GM21723 (cell line): ENCODE results near the gene PAX9.

Source experiments
- ATAC-seq: cut with Tn5 transposase; IDR thresholded peaks from one replicate; pipeline ENCODE4 v1.9.1; 2021; ENCODE audit warnings: mild to moderate bottlenecking, moderate library complexity; ENCODE audit not compliant: unreplicated experiment

Gene PAX9

DNA sequence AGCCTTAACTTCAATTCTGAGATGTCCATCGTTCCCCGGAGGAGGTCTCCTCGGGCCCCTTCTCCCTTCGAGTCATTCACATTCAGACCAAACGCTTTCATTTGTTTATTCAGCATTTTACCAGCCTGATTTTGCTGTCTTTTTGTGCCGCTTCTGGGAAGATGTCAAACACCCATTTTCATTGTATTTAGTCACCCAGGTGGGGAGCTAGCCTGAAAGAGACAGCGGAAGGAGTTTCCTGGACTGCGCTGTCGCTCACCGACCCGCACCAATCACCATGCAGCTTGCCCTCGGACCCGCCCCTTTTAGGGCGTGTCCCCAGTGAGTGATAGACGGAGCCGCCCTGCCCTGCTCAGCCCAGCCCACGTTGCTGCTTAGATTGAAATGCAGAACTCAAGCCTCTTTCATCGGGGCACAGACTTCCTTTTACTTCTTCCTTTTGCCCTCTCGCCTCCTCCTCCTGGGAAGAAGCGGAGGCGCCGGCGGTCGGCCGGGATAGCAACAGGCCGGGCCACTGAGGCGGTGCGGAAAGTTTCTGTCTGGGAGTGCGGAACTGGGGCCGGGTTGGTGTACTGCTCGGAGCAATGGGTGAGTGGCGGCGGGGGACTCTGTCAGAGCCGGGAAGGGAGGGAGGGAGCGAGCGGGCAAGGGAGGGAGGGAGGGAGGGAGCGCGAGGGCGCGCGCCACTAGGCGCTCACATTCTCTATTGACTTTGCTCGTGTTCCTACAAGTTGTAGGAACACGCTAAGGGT is at the start of gene PAX9:
Gene PAX9 (plus strand): TSS at position 355 of the 752 bp plus-strand sequence. CDS start 230 bp downstream, at position 585.
- ATAC-seq = no peak

DNA sequence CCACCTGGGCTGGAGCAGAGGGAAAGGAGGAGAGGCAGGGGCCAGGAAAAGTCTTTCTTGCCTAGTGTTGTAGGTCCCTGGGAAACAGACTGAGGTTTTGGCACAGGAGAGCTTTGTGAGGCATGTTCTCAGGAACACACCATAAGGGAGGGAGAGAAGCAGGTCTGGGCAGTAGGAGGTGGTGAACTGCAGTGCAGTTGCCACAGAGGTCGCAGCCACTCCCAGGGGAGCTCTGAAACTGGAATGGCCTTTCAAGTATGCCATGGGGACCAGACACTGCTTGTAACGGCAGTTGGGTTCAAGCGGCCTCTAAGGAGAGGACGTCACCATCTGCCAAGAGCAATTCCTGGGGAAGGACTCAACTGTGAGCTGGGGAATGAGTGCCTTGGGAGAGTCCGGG is 43.8 kb upstream of the PAX9 start:
- no peak for ATAC-seq

DNA sequence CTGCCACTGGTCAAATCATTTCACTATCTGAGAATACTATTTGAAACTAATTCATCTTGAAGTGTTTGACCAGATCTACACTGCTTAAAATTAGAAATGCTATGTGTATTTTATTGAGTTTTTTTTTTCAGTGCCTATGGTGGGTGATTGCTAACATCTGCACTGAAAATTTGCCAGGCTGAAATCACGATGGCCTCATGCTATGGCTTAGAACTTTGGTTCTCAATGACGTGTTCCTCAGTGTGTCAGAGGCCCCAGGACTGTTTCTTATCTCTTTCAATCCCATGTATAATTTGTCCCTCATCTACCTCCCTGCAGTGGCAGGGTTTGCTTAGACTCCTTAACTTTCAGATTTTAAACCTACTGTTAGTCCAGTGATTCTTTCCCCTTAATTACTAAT is 43.0 kb upstream of the PAX9 start:
- ATAC-seq = no peak

DNA sequence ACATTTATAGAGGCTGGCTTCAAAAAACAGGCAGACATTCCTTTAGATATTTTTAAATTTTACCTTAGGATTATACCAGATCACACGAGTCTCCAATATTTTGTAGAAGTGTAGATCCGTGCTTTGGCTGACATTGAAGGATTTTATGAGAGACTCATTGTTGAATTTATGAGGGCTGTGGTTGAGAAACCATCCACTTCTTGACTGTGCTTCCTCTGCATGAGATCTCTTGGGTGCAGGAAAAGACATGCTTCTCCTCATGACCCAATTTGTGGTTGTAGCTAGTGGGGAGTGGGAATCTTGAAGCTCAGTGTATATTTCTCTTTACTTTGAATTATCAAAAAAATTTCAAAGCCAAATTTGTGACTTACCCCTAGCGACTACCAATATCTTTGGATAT is 42.5 kb upstream of the PAX9 start:
- no peak for ATAC-seq

DNA sequence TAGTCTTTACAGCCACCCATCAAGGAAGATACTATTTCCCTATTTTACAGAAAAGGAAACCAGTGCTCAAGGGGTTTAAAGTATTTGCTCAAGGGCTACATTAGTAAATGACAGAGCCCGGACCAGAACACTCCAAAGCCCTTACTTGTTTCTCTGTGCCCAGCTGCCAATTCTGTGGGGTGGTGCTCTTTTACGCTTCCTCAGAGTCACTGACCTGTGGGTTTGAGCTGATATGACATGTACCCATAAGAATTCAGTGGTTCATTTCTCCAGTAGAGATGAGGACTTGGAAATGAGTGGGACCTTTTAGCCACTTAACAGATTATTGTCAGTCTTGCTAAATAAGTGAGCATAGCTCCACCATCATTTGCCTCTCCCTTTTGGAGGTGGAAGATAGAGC is 41.8 kb upstream of the PAX9 start:
- no peak for ATAC-seq

DNA sequence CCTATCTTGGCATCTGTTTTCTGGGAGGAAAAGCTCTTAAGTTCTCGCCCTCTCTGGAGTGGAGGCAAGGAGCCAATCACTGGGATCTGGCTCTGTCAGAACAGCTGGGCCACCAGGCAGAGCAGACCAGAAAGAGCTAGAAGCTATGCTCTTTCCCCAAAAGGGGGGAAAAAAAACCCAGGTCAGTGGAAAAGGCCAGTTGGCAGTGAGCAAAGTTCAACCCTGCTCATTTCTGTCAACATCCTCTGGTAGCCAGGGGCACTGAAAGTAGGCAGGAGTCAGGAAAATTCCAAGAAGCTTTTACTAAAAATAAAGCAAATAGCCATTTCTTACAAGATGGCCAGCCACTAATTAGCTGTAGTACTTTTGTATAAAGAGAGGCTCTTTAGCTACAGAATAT is 36.6 kb upstream of the PAX9 start:
- no peak for ATAC-seq

DNA sequence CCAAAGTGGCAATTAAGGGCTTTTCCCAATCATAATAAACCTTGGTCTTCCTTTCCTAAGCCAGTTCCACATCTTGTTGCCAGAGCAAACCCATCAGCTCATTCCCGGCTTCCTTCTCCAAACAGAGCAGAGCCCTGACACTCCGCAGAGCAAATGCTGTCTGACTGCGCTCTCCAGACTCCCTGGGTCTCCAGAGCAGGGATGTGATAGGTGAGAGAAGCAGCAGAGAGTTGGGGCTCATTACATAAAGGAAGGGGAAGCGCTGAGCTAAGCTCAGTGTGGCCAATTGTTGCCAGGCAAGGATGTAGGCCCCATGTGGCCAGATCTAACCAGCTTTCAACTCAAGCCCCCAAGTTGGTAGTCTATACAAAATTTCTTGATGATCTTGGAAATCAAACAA is 36.2 kb upstream of the PAX9 start:
- no peak for ATAC-seq

DNA sequence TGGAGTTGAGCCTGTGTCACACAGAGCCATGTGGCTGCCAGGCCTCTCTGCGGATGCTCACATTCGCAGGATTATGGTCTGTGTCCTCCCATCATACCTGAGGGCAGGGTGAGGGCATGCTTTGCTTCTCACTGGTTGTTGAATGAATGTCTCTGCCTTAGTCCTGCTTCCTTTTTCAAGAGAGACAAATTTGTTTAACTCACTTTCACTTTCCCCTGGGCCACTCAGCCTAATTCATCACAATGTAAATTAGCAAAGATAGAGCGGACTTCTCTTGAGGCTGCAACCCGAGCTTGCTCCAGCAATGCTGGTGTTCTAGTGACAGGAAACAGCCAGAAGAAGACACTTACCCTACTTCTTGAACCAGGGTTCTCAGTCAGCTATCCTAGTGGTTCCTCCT is 35.5 kb upstream of the PAX9 start:
- ATAC-seq = no peak

DNA sequence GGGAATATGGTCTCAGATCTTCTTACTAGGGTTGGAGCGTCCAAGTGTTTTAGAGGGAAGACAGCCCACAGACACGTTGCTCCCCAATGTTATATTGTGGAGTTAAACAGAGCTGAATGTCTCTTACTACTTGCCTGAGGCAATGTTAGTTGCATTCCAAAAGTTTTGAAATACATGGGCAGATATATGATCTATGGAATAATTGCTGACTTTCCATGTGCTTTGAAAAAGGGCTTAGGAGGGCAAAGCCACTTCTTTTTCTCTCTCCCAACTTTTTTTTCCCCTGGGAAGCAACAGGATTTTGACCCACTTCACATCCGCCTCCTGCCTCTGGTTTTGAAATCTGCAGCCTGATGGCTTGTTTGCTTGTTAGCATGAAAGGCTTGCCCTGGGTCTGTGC is 33.7 kb upstream of the PAX9 start:
- no peak for ATAC-seq

DNA sequence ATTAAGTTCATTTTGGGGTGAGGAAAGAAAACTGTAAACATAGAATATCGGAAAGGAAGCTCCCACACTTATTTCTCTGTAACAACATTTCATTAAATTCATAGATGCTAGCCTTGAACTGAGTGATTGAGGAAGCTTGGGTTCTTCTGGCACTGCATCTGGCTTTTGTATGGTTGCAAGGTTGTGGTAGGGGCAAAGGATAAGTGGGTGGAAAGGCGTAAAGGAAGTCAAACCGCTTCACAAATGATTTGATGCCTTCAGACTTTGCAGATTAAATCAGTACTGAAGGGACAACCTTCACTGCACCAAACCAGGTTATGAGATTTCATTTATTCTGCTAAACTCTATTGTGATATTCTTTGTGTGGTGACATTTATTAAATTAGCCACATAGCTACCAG is 28.1 kb upstream of the PAX9 start:
- ATAC-seq = no peak

DNA sequence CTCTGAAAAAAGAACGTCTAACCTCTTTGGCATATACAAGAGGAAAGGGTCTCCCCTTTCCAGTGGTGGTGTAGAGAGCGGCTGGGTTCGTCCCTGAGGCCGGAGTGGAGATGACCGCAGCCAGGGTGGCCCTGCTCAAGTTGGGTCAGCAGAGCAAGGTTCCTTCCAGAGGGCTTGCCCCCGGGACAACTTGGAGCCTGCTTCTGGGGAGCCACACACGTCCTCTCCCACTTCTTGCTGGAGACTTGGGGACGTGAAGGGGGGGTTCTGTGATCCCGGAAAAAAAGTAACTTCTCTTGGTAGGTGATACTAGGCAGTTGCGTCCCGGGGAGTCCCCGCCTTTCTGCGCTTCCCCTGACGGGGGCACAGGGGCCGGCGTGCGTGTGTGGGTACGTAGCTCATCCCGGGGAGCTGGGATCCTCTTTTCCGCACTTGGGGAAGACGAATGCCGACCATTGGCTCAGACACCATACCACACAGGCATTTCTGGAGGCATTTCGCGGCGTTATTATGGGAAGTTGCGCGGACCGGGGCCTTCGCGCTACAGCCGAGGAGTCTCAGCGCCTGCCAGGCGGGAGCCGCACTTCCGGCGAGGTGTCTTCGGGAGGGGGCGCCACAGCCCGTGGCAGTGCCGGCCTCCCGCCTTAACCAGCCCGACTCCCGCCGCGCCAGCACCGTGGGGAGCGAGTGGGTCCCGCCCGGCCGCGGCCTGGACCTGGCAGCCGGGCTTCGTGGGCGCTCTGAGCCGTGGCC is 14.8 kb upstream of the PAX9 start:
- no peak for ATAC-seq

DNA sequence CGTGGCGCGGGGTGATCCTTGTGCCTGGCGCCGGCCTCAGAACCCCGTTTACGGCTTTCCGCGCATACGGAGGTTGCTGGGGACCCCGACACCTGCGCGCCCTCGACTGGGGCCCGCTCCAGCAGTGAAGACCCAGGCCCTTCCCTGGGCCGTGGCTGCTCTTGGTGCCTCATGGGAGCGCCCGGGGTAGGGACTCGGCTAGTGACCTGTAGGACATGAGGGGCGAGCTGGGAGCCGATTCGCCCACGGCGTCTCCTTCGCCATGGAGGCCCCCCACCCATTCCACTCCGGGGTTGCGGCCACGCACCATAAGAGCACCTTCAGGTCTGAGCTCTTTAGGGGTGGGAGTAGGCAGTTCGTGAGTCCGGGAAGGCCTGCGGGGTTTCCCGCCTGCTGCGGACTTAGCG is 14.2 kb upstream of the PAX9 start:
- ATAC-seq = no peak

DNA sequence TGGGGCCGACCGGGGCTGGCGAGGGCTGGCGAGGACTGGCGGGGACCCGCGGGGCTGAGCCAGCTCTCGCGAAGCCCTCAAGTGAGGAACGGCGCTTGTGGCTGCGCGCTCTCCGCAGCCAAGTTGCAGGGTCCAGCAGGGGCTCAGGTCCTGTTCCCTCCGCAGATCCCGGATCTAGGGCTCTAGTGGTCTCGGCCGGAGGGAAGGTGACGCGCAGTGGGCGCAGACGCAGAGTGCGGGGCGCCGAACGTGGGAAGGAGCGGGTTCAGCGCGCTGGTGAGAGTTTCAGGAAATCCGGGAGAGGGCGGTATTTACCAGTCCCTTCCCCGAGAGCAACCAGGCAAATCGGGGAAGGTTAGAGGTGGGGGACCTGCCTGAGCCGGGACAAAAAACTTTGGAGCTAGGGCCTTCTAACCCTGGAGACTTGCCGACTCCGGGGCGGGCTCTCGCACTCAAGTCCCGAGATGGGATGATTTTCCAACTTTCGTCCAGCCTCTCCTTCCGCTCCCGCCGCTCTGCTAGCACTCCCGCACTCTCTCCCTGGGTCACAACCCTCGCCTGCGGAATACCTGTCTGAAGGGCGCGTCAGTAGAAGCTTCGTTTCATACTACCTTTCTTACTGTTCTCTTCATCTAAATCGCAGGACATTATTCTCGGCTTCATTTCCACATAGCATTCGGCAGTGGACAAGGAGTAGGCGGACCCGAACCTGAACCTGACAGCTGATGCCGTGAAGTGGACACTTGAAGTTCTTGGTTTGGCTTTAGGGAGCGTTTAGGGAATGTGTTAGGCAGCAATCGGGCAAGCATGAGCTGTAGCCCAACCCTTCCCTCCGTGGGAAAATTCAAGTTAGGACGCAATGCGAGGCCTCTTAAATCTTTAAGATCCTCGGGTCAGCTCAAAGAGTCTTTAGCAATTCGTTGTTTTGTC is 13.6 kb upstream of the PAX9 start:
- no peak for ATAC-seq

DNA sequence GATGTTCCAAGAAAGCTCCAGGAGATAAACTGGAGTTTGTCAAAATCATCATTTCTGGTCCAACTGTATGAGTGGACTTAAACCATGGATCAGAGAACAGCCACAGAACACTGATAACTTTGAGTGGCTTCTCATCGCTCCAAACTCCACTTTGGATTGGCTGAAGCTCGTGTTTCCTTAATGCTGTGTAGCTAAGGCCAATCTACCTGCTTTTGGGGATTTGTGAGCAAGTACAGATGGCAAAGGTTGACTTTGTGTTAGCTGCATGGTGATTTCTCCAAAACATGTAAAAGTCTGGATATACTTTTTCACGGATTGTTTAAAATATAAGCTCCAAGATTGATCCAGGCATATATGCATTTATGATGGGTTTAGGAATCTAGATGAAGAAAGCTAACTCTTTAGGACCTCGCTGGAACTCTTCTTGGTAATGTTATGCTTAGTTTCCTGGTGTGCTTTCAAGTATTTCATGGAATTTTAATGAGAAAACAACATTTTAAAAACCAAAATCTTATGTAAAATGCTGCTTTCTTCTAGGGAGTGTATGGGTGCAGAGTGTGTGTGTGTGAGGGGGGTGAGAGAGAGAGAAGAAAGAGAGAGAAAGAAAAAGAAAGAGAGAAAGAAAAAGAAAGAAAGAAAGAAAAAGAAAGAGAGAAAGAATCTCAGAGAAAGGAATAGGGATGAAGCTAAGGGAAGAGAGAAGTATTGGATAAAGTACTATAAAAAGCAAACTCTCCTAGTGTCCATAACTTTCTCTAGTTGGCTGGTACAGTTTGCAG is 11.6 kb upstream of the PAX9 start:
- no peak for ATAC-seq

DNA sequence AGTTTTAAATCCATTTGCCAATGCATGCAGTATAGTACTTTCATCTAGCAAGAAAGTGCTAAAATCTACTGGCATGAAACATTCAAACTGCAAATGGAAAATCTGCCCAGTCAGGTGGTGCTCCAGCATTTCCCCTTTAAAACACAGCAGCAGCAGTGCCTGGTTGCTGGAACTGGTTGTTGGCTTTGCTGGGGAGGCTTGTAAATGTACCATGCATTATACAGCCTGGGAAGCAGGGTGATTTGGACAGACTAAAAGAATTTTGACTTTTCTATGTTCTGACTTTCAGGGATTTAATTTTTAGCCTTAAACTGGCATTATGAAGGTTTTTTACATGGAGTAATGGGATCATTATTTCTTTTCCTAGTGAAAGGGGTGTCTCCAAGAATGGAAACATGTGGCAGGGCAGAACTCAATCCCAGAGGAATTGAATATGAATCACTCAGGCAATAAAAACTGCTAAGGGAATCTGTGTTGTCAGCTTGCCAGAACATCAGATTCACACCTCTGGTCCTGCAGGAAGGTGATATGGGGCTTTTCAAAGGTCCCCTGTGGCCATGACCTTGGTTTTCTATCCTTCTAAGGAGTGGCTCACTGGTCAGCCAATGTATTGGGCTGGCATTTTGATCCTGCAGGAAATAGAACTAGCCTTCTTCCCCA is 9.0 kb upstream of the PAX9 start:
- no peak for ATAC-seq

DNA sequence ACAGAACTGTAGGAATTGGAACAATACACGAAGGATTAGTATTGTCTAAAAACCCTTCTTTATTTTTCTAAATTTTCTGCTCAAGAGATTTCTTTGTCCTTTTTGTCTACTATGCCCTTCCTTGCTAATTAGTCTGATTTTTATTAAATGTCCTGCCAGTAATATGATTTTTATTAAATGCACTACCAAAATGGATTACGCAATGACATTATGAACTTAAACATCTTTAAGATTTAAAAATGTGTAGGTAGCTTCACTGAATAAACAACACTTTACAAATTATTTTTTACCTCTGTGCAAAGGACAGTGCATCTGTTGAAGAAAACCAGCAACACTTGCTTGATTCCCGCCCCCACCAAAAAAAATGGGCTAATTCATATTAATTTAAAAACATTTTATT is 8.2 kb upstream of the PAX9 start:
- no peak for ATAC-seq

DNA sequence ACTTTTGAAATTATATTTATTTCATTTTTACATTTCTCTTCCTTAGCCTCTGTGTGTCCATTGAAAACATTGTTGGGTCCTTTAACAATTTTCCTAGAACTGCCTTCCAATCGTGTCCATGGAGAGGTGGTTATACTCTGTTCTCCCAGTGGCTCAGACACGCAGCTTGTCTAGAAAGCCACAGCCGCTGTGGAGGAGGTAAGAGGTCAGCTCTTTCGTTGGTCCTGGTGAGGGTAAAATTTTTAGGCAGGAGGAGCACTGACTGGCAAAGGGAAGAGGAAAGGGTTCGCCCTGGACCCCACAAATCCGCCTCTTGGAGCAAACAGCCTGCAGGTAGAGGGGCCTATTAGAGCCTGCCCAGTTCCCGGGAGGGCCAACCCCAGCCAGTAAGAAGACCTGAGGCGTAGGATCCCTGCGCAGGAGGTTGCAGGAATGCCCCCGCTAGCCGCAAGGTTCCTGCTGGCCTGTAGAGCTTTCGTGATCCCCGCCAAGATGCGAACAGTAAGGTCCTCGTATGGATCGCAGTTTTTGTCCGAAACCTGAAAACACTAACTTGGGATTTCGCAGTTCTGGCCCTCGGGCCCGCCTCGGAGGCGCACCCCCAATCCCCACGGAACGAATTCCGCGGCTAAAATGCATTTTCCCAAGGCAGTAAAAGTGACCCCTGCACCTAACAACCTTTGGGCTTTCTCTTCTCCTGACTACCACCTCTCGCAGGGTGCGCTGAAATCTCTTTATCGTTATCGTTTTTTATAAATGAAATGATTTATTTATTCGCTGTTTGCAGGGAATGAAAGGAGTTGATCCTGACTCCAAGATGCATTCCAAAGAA is 7.5 kb upstream of the PAX9 start:
- ATAC-seq = no peak

DNA sequence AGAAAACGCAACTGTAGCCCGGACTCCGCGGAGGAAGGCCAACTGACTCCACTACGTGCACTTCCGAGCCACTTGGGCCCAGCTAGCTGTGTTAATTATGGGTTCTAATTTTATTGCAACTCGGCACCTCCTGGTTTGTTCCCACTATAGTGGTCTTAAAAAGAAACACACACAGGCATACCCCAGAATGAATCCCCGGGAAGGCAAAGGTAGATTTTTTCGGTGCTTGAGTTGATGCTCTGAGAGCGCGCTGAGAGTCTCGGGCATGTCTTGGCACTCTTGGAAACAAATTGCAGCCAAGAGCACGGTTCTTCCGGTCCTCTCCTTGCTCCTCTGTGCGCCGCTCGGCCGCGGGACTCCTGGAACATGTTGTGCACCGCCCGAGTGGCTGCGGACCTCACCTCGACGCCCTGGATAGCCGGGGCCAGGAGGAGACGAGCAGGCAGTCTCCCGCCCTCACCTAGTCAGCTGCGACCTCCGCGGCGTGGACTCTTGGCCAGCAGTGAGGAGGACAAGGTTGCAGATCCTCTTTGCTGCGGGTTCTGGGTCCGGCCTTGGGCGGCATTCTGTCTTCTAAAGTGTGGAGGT is 6.8 kb upstream of the PAX9 start:
- ATAC-seq = no peak

DNA sequence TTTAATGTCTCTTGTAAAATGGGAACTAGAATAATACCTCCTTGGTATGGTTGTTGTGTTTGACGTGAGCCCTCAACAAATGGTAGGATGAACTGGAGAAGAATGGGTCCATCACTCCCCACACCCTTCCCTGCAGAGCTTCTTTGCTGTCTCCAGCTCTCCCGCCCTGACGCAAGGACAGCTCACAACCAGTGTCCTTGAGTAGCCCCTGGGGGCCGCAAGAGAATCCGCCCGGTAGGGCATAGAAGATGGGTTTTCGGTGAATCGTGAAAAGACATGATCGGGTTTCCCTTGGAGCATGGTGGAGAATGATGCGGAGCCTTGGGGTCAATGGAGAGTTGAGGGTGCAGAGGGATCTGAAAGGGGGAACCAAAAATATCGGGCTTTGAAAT is 6.1 kb upstream of the PAX9 start:
- no peak for ATAC-seq
